Measurements from ENCODE around the gene TMEM41A. TPM values are rescaled to one million over a fixed set of nuclear protein-coding genes. Genes with fewer than 3 reads are reported as not detected.

TMEM41A gene
- total RNA-seq, 1 experiment from 2014 or later = 53.6 TPM

DNA sequence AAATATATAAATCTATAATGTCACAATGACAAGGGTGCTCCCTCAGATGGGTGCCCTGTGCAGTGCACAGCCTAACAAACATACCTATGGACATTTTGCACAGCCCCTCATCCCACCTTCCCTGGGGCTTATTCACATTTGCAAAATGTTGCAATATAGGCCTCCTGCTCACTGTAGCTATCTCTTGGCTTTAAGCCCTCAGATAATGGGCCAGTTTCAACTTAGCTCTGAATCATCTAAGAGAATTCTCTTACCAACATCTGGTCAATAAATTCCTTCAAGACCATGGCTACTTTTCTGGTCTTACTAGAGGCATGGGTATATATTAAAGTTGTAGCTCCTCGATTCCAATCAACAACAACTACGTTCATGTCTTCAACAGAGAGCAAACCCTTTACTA, 35.7 kb upstream of the TMEM41A start:
- H3K36me3 Mint-ChIP-seq (ENCODE audit: insufficient read depth, unreplicated experiment) = peaks cover 91% of the 10 kb centered on the region
- CTCF ChIA-PET = interaction anchor here (0.6 to 1.6 kb wide), 5 partner anchors 11 to 41 kb away, joined by 3 to 5 read pairs (median 3); partner anchors contain the start of gene LIPH
- H3K4me1 Mint-ChIP-seq (ENCODE audit: low read depth, unreplicated experiment) = peaks cover 52% of the 10 kb centered on the region
- H3K9me3 Mint-ChIP-seq (ENCODE audit: low read depth, unreplicated experiment) = no peaks in the 10 kb centered on the region
- intact Hi-C loops (cut with micrococcal nuclease; ENCODE audit: unreplicated experiment) = no loop called here
- no peak for DNase-seq
- H3K27me3 Mint-ChIP-seq (ENCODE audit: unreplicated experiment) = no peaks in the 10 kb centered on the region
- TF ChIP-seq, protein P1, sequence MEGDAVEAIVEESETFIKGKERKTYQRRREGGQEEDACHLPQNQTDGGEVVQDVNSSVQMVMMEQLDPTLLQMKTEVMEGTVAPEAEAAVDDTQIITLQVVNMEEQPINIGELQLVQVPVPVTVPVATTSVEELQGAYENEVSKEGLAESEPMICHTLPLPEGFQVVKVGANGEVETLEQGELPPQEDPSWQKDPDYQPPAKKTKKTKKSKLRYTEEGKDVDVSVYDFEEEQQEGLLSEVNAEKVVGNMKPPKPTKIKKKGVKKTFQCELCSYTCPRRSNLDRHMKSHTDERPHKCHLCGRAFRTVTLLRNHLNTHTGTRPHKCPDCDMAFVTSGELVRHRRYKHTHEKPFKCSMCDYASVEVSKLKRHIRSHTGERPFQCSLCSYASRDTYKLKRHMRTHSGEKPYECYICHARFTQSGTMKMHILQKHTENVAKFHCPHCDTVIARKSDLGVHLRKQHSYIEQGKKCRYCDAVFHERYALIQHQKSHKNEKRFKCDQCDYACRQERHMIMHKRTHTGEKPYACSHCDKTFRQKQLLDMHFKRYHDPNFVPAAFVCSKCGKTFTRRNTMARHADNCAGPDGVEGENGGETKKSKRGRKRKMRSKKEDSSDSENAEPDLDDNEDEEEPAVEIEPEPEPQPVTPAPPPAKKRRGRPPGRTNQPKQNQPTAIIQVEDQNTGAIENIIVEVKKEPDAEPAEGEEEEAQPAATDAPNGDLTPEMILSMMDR (IDR thresholded peaks at IDR 0.05; ENCODE audit: unreplicated experiment) = no peak
- H3K27ac Mint-ChIP-seq (ENCODE audit: unreplicated experiment) = peak overlapping the region; percentile 99
- no TSS peak for BruUV-seq (replicated peaks)
- H3K4me3 Mint-ChIP-seq (ENCODE audit: low read depth, unreplicated experiment) = no peak overlapping the region

GRCh38 chr3:185532901-185533300, 34.1 kb upstream of the TMEM41A start:
- no peak overlapping the region for H3K4me3 Mint-ChIP-seq (ENCODE audit: low read depth, unreplicated experiment)
- intact Hi-C loops (cut with micrococcal nuclease; ENCODE audit: unreplicated experiment) = no loop called here
- BruUV-seq (replicated peaks) = no TSS peak

GRCh38 chr3:185530856-185531255, 32.0 kb upstream of the TMEM41A start:
- CTCF ChIA-PET = interaction anchor here (1.9 kb wide), 1 partner anchor 28 kb away, joined by 4 read pairs; no protein-coding TSS in a partner anchor
- DNase-seq = no peak
- Mint-ChIP-seq H3K4me3 (ENCODE audit: low read depth, unreplicated experiment) (no peak overlapping the region), H3K27me3 (ENCODE audit: unreplicated experiment) (no peaks in the 10 kb centered on the region), H3K4me1 (ENCODE audit: low read depth, unreplicated experiment) (peaks cover 36% of the 10 kb centered on the region), H3K36me3 (ENCODE audit: insufficient read depth, unreplicated experiment) (peaks cover 90% of the 10 kb centered on the region), H3K27ac (ENCODE audit: unreplicated experiment) (no peak overlapping the region), H3K9me3 (ENCODE audit: low read depth, unreplicated experiment) (no peaks in the 10 kb centered on the region)
- intact Hi-C loops (cut with micrococcal nuclease; ENCODE audit: unreplicated experiment) = no loop called here
- no TSS peak for BruUV-seq (replicated peaks)
- TF ChIP-seq, protein P1 (IDR thresholded peaks at IDR 0.05; ENCODE audit: unreplicated experiment) = no peak

More at GRCh38 chr3:185532901-185533300, 34.1 kb upstream of the TMEM41A start:
- Mint-ChIP-seq H3K9me3 (ENCODE audit: low read depth, unreplicated experiment) (no peaks in the 10 kb centered on the region), H3K27me3 (ENCODE audit: unreplicated experiment) (no peaks in the 10 kb centered on the region), H3K4me1 (ENCODE audit: low read depth, unreplicated experiment) (peaks cover 48% of the 10 kb centered on the region), H3K27ac (ENCODE audit: unreplicated experiment) (no peak overlapping the region), H3K36me3 (ENCODE audit: insufficient read depth, unreplicated experiment) (peaks cover 93% of the 10 kb centered on the region)
- TF ChIP-seq, protein P1 (IDR thresholded peaks at IDR 0.05; ENCODE audit: unreplicated experiment) = no peak
- no peak for DNase-seq
- CTCF ChIA-PET = interaction anchor here (1.2 kb wide), 1 partner anchor 20 kb away, joined by 4 read pairs; the partner anchor contains the start of gene LIPH

GRCh38 chr3:185528532-185528931, 29.7 kb upstream of the TMEM41A start:
- Mint-ChIP-seq H3K36me3 (ENCODE audit: insufficient read depth, unreplicated experiment) (peaks cover 88% of the 10 kb centered on the region), H3K27ac (ENCODE audit: unreplicated experiment) (peak overlapping the region; percentile 31)

More at GRCh38 chr3:185528532-185528931, 29.7 kb upstream of the TMEM41A start:
- no peak for DNase-seq
- TF ChIP-seq, protein P1 (IDR thresholded peaks at IDR 0.05; ENCODE audit: unreplicated experiment) = no peak
- Mint-ChIP-seq H3K4me1 (ENCODE audit: low read depth, unreplicated experiment) (peaks cover 18% of the 10 kb centered on the region), H3K4me3 (ENCODE audit: low read depth, unreplicated experiment) (no peak overlapping the region), H3K9me3 (ENCODE audit: low read depth, unreplicated experiment) (no peaks in the 10 kb centered on the region), H3K27me3 (ENCODE audit: unreplicated experiment) (no peaks in the 10 kb centered on the region)
- intact Hi-C loops (cut with micrococcal nuclease; ENCODE audit: unreplicated experiment) = no loop called here
- CTCF ChIA-PET = no interaction called here
- no TSS peak for BruUV-seq (replicated peaks)
